ENCODE results near the gene SELENOM. TPM values are rescaled to one million over a fixed set of nuclear protein-coding genes. Genes with fewer than 3 reads are reported as not detected.
A peak's percentile ranks its signal among the peaks of the same experiment; 100 is the strongest.

The SELENOM gene
- total RNA-seq, 1 donor from 2014 or later, result 56.3 TPM

DNA sequence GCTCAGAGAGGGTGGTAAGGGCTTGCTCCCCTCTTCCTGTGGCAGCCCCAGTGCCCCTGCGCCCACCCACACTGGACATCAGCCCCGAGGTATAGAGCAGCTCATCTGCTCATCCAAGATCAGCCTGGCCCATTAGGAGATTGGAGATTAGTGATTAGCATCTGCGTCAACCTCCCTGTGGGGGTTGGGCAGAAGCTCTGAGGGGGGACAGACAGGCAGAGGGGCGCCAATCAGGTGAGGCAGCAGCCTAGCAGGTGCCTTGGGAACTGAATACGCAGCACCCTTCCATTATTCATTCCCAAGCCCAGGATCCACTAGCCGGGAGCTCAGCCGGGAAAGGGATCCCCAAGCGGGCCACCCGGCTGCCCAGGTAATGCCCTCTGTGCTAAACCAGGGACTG, 15.2 kb downstream of the SELENOM start:
- H3K4me3 ChIP-seq (ENCODE audit: low read depth, low read length), result no peak overlapping the region
- no peak for DNase-seq (ENCODE audit: low read depth)
- TF ChIP-seq, protein P1, sequence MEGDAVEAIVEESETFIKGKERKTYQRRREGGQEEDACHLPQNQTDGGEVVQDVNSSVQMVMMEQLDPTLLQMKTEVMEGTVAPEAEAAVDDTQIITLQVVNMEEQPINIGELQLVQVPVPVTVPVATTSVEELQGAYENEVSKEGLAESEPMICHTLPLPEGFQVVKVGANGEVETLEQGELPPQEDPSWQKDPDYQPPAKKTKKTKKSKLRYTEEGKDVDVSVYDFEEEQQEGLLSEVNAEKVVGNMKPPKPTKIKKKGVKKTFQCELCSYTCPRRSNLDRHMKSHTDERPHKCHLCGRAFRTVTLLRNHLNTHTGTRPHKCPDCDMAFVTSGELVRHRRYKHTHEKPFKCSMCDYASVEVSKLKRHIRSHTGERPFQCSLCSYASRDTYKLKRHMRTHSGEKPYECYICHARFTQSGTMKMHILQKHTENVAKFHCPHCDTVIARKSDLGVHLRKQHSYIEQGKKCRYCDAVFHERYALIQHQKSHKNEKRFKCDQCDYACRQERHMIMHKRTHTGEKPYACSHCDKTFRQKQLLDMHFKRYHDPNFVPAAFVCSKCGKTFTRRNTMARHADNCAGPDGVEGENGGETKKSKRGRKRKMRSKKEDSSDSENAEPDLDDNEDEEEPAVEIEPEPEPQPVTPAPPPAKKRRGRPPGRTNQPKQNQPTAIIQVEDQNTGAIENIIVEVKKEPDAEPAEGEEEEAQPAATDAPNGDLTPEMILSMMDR (conservative IDR thresholded peaks at IDR 0.05; ENCODE audit: low read depth, low read length), result no peak

DNA sequence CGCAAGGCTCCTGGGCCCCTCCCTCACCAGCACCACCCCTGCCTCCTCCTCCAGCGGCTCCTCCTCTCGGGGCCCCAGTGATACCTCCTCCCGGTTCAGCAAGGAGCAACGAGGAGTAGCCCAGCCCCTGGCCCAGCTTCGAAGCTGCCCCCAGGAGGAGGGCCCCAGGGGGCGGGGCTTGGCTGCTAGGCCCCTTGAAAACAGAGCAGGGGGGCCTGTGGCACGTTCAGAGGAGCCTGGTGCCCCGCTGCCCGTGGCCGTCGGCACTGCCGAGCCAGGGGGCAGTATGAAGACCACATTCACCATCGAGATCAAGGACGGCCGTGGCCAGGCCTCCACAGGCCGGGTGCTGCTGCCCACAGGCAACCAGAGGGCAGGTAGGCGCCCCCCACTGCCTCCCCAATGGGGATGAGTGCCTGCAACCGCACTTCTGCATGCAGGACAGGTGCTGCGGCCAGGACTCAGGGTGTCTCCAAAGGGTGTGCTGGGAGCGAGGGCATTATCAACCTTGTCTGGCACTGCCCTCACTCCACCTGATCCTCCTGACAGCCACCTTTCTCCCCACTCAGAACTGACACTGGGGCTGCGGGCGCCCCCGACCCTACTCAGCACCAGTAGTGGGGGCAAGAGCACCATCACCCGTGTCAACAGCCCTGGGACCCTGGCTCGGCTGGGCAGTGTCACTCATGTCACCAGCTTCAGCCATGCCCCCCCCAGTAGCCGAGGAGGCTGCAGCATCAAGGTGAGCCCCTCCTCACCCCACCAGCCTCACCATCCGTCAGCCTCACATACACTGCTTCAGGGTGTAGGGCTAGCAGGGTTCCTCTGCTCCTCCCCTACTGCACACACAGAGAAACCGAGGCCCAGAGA, 16.0 kb downstream of the SELENOM start:
- TF ChIP-seq, protein P1 (conservative IDR thresholded peaks at IDR 0.05; ENCODE audit: low read depth, low read length), result no peak
- no peak for DNase-seq (ENCODE audit: low read depth)
- no peak overlapping the region for H3K4me3 ChIP-seq (ENCODE audit: low read depth, low read length)

DNA sequence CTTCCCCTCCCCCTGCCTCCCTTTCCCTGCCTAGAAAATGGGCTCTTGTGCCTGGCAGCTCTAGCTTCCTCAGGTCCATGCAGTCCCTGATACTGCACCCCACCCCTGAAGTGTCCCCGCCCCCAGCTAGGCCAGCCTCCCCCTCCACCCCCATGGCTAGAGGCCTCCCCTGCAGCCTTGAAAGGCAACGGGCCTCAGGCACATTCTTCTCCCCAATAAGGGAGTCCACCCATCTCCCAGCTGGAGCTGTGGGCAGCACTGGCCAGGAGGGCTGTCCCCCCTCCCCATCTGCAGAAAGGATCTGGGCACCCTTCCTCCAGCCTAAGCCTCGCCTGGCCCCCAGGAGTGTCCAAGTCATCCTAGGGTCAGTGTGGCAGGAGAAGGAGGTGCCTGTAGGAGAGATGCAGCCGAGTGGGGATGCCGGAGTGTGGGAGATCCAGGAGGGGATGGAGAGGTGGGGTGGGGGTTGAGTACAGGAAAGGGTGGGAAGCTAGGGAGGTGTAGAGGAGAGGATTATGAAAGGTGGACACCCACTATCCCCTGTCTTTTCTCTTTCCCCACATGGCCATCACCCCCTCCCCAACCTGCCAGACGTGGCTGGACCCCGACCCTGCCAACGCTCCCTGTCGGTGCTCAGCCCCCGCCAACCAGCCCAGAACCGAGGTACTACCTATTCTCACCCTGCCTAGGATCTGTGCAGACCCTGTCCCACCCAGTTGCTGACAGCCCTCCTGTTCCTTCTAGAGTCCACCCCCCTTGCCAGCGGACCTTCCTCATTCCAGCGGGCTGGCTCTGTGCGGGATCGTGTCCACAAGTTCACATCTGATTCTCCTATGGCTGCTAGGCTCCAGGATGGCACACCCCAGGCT, 16.9 kb downstream of the SELENOM start:
- no peak for DNase-seq (ENCODE audit: low read depth)
- H3K4me3 ChIP-seq (ENCODE audit: low read depth, low read length), result no peak overlapping the region
- TF ChIP-seq, protein P1 (conservative IDR thresholded peaks at IDR 0.05; ENCODE audit: low read depth, low read length), result no peak

DNA sequence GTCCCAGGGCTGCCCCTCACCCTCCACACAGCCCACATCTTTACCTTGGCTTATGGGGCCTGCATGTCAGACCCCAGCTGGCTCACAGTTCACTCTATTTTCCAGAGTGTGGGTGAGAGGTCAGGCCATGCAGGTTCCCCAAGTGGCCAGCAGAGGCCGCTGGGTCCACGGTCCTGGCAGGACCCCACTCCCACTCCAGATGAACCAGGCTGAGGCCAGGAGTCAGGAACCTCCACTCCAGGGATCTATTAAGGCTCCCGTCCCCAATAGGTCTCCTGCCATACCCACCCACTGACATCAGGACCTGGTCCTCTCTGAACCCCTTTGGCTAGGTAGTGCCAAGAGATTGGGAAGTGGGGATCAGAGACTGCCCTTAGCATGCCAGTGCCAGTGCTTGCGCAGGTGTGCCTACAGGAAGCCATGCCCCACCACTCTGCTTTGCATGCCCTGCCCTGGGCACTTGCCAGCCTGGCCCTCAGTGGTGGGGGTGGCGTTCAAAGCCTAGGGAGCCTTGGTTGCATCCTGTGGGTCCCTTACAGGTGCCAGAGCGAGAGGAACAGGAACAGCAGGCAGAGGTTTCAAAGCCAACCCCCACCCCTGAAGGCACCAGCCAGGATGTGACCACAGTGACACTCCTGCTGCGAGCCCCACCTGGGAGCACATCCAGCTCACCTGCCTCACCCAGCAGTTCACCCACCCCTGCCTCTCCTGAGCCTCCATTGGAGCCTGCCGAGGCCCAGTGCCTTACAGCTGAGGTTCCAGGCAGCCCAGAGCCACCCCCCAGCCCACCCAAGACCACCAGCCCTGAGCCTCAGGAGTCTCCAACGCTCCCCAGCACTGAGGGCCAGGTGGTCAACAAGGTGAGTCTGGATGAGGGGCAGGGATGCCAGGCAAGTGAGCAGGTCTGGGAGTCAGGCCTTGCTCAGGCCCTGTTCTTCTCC, 17.9 kb downstream of the SELENOM start:
- no peak for DNase-seq (ENCODE audit: low read depth)
- no peak overlapping the region for H3K4me3 ChIP-seq (ENCODE audit: low read depth, low read length)
- TF ChIP-seq, protein P1 (conservative IDR thresholded peaks at IDR 0.05; ENCODE audit: low read depth, low read length), result peak; percentile 75

DNA sequence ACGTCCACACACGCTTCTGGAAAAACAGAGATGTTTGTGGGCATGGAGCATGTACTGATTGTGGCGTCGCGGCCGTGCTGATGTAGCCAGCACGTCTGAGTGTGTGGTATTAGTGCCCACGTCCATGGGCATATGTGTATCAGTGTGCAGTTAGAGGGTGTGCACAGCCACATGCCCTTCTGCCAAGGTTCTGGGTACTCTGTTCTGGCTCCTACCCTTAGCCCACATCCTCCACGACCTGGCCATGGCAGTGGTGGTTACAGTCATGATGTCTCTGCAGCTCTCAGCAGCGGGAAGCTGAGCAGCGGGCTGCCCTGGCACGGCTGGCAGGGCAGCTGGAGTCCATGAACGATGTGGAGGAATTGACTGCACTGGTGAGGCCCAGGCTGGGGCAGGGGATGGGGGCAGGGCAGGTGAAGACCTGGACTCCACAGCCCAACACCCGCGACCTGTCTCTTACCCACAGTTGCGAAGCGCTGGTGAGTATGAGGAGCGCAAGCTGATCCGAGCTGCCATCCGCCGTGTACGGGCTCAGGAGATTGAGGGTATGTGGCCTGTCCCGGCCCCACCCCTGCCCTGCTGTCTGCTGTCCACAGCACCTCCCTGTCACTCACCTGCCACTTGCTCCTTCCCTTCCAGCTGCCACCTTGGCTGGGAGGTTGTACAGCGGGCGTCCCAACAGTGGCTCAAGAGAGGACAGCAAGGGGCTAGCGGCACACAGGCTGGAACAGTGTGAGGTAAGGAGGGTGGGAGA, 19.0 kb downstream of the SELENOM start:
- H3K4me3 ChIP-seq (ENCODE audit: low read depth, low read length), result no peak overlapping the region
- DNase-seq (ENCODE audit: low read depth), result no peak
- TF ChIP-seq, protein P1 (conservative IDR thresholded peaks at IDR 0.05; ENCODE audit: low read depth, low read length), result no peak
